ENCODE measurements around the gene M1AP. TPM values are rescaled to one million over a fixed set of nuclear protein-coding genes. Genes with fewer than 3 reads are reported as not detected.

M1AP gene
- total RNA-seq, 1 donor from 2014 or later, result 0.75 TPM

GRCh38 chr2:74525717-74526648, 122.1 kb downstream of the M1AP start, which contains the start of gene DQX1:
Gene DQX1 (minus strand): TSS chr2:74526231. CDS start chr2:74525729, 502 bp downstream.
- peak within 1 kb of the TSS; percentile 96 for H3K4me3 Mint-ChIP-seq
- H3K27ac Mint-ChIP-seq, result no peak within 1 kb of the TSS

GRCh38 chr2:74524955-74525716, 123.0 kb downstream of the M1AP start:
- Histone ChIP-seq H3K4me3 (no peak overlapping the region), H3K27me3 (peaks cover 28% of the 10 kb centered on the region), H4K20me1 (ENCODE audit: low read depth) (no peaks in the 10 kb centered on the region), H3K9ac (no peak overlapping the region), H2AFZ (replicated peaks) (no peak overlapping the region), H3K9me3 (ENCODE audit: low read depth) (no peaks in the 10 kb centered on the region), H3K4me2 (no peak overlapping the region), H3K79me2 (ENCODE audit: low read depth) (peaks cover 20% of the 10 kb centered on the region), H3K36me3 (no peaks in the 10 kb centered on the region), H3F3A (ENCODE audit: low read depth) (no peaks in the 10 kb centered on the region), H3K4me1 (peaks cover 7% of the 10 kb centered on the region), H3K27ac (no peak overlapping the region)
- Mint-ChIP-seq H3K27me3 (ENCODE audit: insufficient read depth, low read depth) (peaks cover 17% of the 10 kb centered on the region), H3K4me1 (peaks cover 15% of the 10 kb centered on the region), H3K36me3 (peaks cover 16% of the 10 kb centered on the region), H3K4me3 (no peak overlapping the region), H3K9me3 (no peaks in the 10 kb centered on the region), H3K27ac (no peak overlapping the region)
- TF ChIP-seq EZH2 (IDR thresholded peaks at IDR 0.05), result no peak
- TF ChIP-seq CTCF (IDR thresholded peaks at IDR 0.05), result no peak
- no peak for TF ChIP-seq EZH2phosphoT487 (IDR thresholded peaks at IDR 0.05)
- DNase-seq (ENCODE audit: low spot score), result no peak

More at GRCh38 chr2:74525717-74526648, 122.1 kb downstream of the M1AP start, which contains the start of gene DQX1:
- Histone ChIP-seq H3F3A (ENCODE audit: low read depth) (no peaks in the 10 kb centered on the region), H3K27me3 (peaks cover 19% of the 10 kb centered on the region), H3K4me2 (no peak within 1 kb of the TSS), H3K36me3 (no peaks in the 10 kb centered on the region), H3K79me2 (ENCODE audit: low read depth) (peaks cover 28% of the 10 kb centered on the region), H3K4me1 (peaks cover 12% of the 10 kb centered on the region), H3K9me3 (ENCODE audit: low read depth) (no peaks in the 10 kb centered on the region), H4K20me1 (ENCODE audit: low read depth) (no peaks in the 10 kb centered on the region), H2AFZ (replicated peaks) (no peak within 1 kb of the TSS), H3K9ac (no peak within 1 kb of the TSS), H3K27ac (no peak within 1 kb of the TSS), H3K4me3 (no peak within 1 kb of the TSS)
- peaks cover 12% of the 10 kb centered on the region for H3K27me3 Mint-ChIP-seq (ENCODE audit: insufficient read depth, low read depth)
- no peaks in the 10 kb centered on the region for H3K9me3 Mint-ChIP-seq
- peak; percentile 44 for DNase-seq (ENCODE audit: low spot score)
- peaks cover 16% of the 10 kb centered on the region for H3K36me3 Mint-ChIP-seq
- no peak for TF ChIP-seq EZH2 (IDR thresholded peaks at IDR 0.05)
- TF ChIP-seq CTCF (IDR thresholded peaks at IDR 0.05), result no peak
- no peak for TF ChIP-seq EZH2phosphoT487 (IDR thresholded peaks at IDR 0.05)
- peaks cover 20% of the 10 kb centered on the region for H3K4me1 Mint-ChIP-seq

- Histone ChIP-seq H3K9ac (no peak overlapping the region), H3F3A (ENCODE audit: low read depth) (no peaks in the 10 kb centered on the region), H3K4me3 (no peak overlapping the region), H3K4me2 (no peak overlapping the region), H3K4me1 (peaks cover 7% of the 10 kb centered on the region), H2AFZ (replicated peaks) (no peak overlapping the region), H3K27me3 (peaks cover 39% of the 10 kb centered on the region), H3K79me2 (ENCODE audit: low read depth) (peaks cover 15% of the 10 kb centered on the region), H4K20me1 (ENCODE audit: low read depth) (no peaks in the 10 kb centered on the region), H3K9me3 (ENCODE audit: low read depth) (no peaks in the 10 kb centered on the region), H3K36me3 (no peaks in the 10 kb centered on the region), H3K27ac (no peak overlapping the region)
- Mint-ChIP-seq H3K4me1 (peaks cover 14% of the 10 kb centered on the region), H3K27me3 (ENCODE audit: insufficient read depth, low read depth) (peaks cover 27% of the 10 kb centered on the region), H3K27ac (no peak overlapping the region), H3K36me3 (peaks cover 16% of the 10 kb centered on the region), H3K4me3 (no peak overlapping the region), H3K9me3 (no peaks in the 10 kb centered on the region)
- DNase-seq (ENCODE audit: low spot score), result no peak
- TF ChIP-seq CTCF (IDR thresholded peaks at IDR 0.05), result no peak
Observed at GRCh38 chr2:74524005-74524404, 124.1 kb downstream of the M1AP start.

Data from neural progenitor cell (in vitro differentiated cells).